ENCODE results near the gene SLC66A3. TPM values are rescaled to one million over a fixed set of nuclear protein-coding genes. Genes with fewer than 3 reads are reported as not detected.

The SLC66A3 gene
- total RNA-seq, 2 donors from 2014 or later = 18.8 to 20.8 TPM

DNA sequence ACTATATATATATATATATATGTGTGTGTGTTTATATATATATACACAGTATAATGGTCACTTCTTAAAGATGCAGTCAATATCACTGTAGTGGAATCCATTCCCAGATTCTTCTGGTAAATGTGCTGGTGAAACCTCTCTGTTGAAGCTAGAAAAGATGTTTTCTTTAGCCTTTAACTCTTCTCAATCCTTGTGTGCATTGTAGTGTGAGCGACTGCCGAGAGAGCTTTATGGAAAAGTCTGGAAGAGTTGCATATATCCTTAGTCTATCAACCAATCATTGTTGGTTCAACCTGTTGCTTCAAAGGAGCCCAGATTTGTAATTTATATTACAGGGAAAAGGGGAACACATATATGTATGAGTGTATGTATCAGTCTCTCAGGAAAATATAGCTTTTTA, 27.7 kb downstream of the SLC66A3 start:
- no peak for DNase-seq
- no peak for ATAC-seq
- Mint-ChIP-seq H3K36me3 (ENCODE audit: low read depth) (peaks cover 9% of the 10 kb centered on the region), H3K4me1 (peaks cover 4% of the 10 kb centered on the region), H3K4me3 (no peak overlapping the region), H3K27me3 (no peaks in the 10 kb centered on the region), H3K27ac (no peak overlapping the region)
- H3K9me3 ChIP-seq (ENCODE audit: control insufficient read depth, low read length, poor library complexity, severe bottlenecking) = no peaks in the 10 kb centered on the region

DNA sequence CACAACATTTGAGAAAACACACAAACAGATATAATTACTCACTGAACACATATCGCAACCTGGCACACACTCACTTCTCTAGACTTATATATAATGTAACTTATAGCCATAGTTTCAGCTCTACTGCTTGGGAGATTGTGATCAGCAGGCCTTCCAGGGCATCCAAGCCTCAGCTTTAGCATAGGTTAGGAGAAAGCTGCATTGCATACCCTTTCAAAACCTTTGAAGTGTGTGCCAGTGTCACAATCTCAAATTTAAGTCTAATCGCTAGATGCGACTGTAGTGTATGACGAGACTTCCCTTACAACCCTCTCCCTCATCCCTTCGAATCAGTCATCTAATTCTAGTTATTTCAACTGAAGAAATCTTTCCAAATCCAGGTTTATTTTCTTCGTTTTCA, 30.9 kb downstream of the SLC66A3 start:
- Mint-ChIP-seq H3K36me3 (ENCODE audit: low read depth) (peaks cover 5% of the 10 kb centered on the region), H3K4me3 (no peak overlapping the region), H3K27ac (no peak overlapping the region), H3K4me1 (peaks cover 4% of the 10 kb centered on the region), H3K27me3 (no peaks in the 10 kb centered on the region)
- H3K9me3 ChIP-seq (ENCODE audit: control insufficient read depth, low read length, poor library complexity, severe bottlenecking) = no peaks in the 10 kb centered on the region
- no peak for ATAC-seq
- DNase-seq = no peak

DNA sequence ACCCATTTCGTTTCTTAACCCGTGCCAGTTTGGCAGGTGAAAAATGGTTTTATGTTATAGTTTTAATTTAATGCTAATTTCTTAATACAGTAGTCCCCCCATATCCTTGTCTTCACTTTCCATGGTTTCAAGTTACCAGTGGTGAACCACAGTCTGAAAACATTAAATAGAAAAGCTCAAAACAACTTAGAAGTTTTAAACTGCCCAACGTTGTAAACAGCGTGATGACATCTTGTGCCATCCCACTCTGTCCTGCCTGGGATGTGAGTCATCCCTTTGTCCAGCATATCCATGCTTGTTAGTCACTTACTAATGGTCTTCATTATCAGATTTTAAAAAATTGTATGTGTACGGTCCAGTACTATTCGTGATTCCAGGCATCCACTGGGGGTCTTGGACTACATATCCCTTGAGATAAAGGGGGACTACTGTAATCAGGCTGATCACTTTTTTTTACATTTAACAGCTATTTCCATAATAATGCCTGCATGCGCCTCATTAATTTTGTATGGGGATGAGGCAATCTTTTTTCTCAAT, 31.9 kb downstream of the SLC66A3 start:
- no peaks in the 10 kb centered on the region for H3K9me3 ChIP-seq (ENCODE audit: control insufficient read depth, low read length, poor library complexity, severe bottlenecking)
- Mint-ChIP-seq H3K36me3 (ENCODE audit: low read depth) (peaks cover 5% of the 10 kb centered on the region), H3K4me1 (peaks cover 4% of the 10 kb centered on the region), H3K27ac (no peak overlapping the region), H3K27me3 (no peaks in the 10 kb centered on the region), H3K4me3 (no peak overlapping the region)
- no peak for ATAC-seq
- no peak for DNase-seq

DNA sequence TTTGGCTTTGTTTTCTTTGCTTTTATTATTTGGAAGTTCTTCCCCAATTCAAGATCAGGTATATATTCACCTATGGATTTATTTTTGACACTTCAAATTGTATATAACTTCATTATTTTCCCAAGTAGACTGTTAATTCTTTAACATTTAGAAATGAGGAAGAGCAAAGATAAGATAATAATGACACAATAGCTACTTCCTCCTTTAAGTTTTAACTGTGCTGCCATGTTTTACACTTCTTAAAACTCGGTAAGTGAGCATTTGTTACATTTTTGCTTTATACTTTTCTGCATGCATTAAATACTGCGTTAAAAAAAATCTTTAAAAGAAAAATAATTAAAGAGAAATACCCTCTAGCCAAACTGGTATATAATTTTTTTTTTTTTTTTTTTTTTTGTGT, 32.5 kb downstream of the SLC66A3 start:
- Mint-ChIP-seq H3K27ac (no peak overlapping the region), H3K4me3 (no peak overlapping the region), H3K4me1 (peaks cover 4% of the 10 kb centered on the region), H3K27me3 (no peaks in the 10 kb centered on the region), H3K36me3 (ENCODE audit: low read depth) (peaks cover 5% of the 10 kb centered on the region)
- no peak for DNase-seq
- no peak for ATAC-seq
- no peaks in the 10 kb centered on the region for H3K9me3 ChIP-seq (ENCODE audit: control insufficient read depth, low read length, poor library complexity, severe bottlenecking)

DNA sequence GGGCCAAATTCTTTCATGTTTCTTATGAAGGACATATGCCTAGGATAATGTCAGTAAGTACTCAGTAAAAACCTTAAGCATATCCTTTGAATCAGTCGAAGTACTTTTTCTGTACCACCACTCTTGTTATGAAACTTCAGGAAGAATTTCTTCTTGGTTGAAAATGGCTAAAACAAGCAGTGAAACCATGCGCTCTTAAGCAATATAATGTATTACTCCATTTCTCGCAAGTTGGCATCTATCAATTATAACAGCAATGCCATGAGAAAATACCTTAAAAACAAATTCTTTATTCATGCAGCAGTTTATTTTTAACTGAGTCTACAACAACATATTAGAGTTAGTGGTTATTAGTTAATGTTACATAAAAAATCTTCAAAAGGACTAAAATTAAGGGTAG, 41.0 kb downstream of the SLC66A3 start:
- ATAC-seq = no peak
- H3K9me3 ChIP-seq (ENCODE audit: control insufficient read depth, low read length, poor library complexity, severe bottlenecking) = no peaks in the 10 kb centered on the region
- DNase-seq = no peak
- Mint-ChIP-seq H3K36me3 (ENCODE audit: low read depth) (peaks cover 13% of the 10 kb centered on the region), H3K4me3 (no peak overlapping the region), H3K4me1 (peaks cover 4% of the 10 kb centered on the region), H3K27me3 (no peaks in the 10 kb centered on the region), H3K27ac (peak overlapping the region; percentile 83)

DNA sequence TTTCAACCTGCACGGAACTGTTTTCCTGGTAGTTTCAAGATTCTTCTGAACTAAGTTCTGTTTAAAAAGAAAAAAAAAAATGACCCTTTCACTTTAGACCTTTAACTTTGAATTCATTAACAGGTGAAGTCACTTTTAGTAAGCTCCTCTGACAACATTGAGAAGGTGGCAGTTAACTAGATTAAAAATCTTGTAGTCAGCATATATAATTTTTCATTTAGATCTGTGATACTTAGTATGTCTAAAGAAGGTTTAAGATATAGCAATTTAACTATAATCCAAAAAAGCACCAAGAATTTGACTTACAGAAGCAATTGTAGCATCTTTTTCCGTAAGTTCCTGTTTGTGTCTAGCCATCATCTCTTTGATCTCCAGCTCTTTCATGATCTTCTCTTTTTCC, 45.4 kb downstream of the SLC66A3 start:
- no peak overlapping the region for H3K4me3 Mint-ChIP-seq
- H3K27ac Mint-ChIP-seq = no peak overlapping the region
- H3K4me1 Mint-ChIP-seq = peaks cover 25% of the 10 kb centered on the region
- no peaks in the 10 kb centered on the region for H3K9me3 ChIP-seq (ENCODE audit: control insufficient read depth, low read length, poor library complexity, severe bottlenecking)
- DNase-seq = no peak
- no peak for ATAC-seq
- peaks cover 9% of the 10 kb centered on the region for H3K36me3 Mint-ChIP-seq (ENCODE audit: low read depth)
- no peaks in the 10 kb centered on the region for H3K27me3 Mint-ChIP-seq

DNA sequence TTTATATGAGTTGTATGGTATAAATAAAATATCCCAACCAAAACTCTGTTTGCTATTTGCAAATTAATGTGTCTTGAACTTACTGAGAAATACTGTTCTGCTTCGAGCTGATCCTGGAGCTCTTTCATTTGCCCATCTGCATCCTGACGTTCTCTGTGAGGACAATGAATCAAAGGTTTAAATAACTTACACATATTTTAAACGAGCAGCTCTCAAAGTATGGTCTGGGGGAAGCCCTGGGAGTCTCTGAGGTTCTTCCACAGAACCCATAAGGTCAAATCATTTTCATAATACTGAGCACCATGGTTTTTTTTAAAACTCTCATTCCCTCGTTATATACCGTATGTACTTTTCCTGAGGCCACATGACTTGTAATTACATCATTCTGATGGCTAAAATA, 46.7 kb downstream of the SLC66A3 start:
- no peak for DNase-seq
- H3K27ac Mint-ChIP-seq = no peak overlapping the region
- no peaks in the 10 kb centered on the region for H3K27me3 Mint-ChIP-seq
- no peak overlapping the region for H3K4me3 Mint-ChIP-seq
- peaks cover 5% of the 10 kb centered on the region for H3K36me3 Mint-ChIP-seq (ENCODE audit: low read depth)
- no peak for ATAC-seq
- H3K4me1 Mint-ChIP-seq = peaks cover 26% of the 10 kb centered on the region
- H3K9me3 ChIP-seq (ENCODE audit: control insufficient read depth, low read length, poor library complexity, severe bottlenecking) = no peaks in the 10 kb centered on the region

DNA sequence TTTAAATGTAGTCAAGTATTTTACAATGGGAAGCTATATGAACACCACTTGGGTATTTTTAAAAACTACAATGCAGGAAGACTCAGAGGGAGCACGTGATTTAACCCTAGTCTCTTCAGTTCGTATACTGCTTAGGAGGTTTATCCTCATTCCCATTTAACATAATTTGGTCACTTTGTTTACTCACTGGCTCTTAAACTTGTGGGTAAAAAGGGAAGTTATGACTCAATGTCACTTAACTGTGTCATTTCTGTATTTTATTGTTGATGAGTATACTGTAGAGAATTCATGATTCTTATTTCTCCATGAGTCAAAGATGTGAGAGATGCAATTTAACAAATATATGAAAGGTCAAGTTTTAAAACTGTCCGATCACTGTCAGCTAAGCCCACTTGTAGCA, 48.2 kb downstream of the SLC66A3 start:
- Mint-ChIP-seq H3K4me3 (no peak overlapping the region), H3K27ac (no peak overlapping the region), H3K36me3 (ENCODE audit: low read depth) (peaks cover 5% of the 10 kb centered on the region), H3K27me3 (no peaks in the 10 kb centered on the region), H3K4me1 (peaks cover 26% of the 10 kb centered on the region)
- no peaks in the 10 kb centered on the region for H3K9me3 ChIP-seq (ENCODE audit: control insufficient read depth, low read length, poor library complexity, severe bottlenecking)
- DNase-seq (no peak), ATAC-seq (peak; percentile 20)

DNA sequence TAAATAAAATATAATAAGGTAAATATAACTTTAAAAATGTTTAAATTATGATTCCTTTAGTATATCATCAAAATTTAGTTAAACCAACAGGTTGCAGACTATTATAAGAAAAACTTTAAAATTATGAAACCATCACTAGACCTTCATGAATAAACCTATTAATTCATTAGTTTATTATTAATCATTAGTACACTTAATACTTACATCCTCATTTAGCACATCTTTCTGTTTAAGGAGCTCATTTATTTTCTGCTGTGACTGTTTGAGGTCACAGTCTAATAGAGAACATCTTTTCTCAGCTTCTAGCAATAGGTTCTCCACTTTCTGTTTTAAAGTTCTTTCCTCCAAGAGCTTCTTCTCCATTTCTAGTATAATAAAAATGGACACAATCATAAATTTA, 52.8 kb downstream of the SLC66A3 start:
- Mint-ChIP-seq H3K4me3 (no peak overlapping the region), H3K36me3 (ENCODE audit: low read depth) (peaks cover 11% of the 10 kb centered on the region), H3K27me3 (no peaks in the 10 kb centered on the region), H3K4me1 (peaks cover 24% of the 10 kb centered on the region), H3K27ac (peak overlapping the region; percentile 70)
- DNase-seq = no peak
- no peaks in the 10 kb centered on the region for H3K9me3 ChIP-seq (ENCODE audit: control insufficient read depth, low read length, poor library complexity, severe bottlenecking)
- no peak for ATAC-seq

DNA sequence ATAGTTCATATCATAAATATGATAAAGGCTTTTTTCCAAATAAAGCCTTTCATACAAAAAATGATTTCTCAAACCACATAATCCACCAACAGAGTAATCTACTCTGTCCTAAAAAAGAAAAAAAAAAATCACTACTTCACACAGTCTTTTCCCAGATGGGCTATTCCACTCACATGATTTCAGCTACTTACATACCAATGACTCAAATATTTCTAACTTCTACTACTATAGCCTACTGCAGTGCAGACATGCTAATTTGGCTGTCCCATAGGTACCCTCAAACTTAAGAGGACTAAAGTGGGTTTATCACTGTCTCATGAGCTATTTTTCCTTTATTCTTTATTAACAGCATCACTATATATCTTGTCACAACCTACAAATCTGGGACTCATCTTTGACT, 57.4 kb downstream of the SLC66A3 start:
- no peaks in the 10 kb centered on the region for H3K4me1 Mint-ChIP-seq
- H3K9me3 ChIP-seq (ENCODE audit: control insufficient read depth, low read length, poor library complexity, severe bottlenecking) = no peaks in the 10 kb centered on the region
- no peak overlapping the region for H3K4me3 Mint-ChIP-seq
- H3K27ac Mint-ChIP-seq = no peak overlapping the region
- ATAC-seq = no peak
- H3K27me3 Mint-ChIP-seq = no peaks in the 10 kb centered on the region
- no peak for DNase-seq
- peaks cover 17% of the 10 kb centered on the region for H3K36me3 Mint-ChIP-seq (ENCODE audit: low read depth)

DNA sequence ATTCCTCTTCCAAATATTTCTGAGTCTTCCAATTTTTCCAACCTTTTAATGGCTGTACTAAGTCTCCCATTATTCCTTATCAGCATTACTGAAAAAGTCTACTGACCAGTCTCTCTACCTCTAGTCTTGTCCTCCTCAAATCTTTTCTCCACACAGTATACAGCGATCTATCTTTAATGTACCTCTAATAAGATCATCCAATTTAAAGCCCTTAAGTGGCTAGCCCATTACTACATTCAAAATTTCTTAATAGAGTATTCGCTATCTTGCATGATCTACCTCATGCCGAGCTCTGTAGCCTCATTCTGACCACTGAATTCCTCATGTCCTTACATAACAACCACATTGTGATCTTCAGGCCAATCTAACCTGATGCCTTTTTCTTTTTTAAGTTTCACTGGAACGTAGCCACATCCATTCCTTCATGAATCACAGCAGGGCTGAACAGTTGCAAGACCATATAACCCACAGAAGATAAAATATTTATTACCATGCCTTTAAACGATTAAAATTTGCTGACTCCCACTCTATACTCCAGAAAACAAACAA, 57.9 kb downstream of the SLC66A3 start:
- DNase-seq (no peak), ATAC-seq (no peak)
- H3K4me3 Mint-ChIP-seq = no peak overlapping the region
- H3K27me3 Mint-ChIP-seq = no peaks in the 10 kb centered on the region
- H3K36me3 Mint-ChIP-seq (ENCODE audit: low read depth) = peaks cover 17% of the 10 kb centered on the region
- H3K4me1 Mint-ChIP-seq = no peaks in the 10 kb centered on the region
- no peak overlapping the region for H3K27ac Mint-ChIP-seq
- no peaks in the 10 kb centered on the region for H3K9me3 ChIP-seq (ENCODE audit: control insufficient read depth, low read length, poor library complexity, severe bottlenecking)

DNA sequence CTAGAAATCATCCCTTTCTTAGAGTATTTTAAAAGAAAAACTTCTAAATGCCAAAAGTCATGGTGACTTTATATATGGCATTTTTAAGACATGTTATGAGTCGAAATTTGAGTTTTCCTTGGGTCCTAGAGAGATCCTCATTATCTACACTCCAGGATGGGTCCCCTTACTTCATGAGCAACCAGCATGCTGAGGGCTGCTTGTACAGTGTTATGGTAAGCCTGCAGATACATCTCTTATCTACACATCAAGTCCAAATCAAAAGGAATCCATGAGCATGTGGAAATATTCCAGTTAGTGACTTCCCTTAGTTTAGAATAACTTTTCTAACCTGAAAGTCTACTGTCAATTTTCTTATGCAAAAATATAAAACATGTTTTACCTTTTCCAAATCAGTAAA, 58.7 kb downstream of the SLC66A3 start:
- no peaks in the 10 kb centered on the region for H3K9me3 ChIP-seq (ENCODE audit: control insufficient read depth, low read length, poor library complexity, severe bottlenecking)
- Mint-ChIP-seq H3K36me3 (ENCODE audit: low read depth) (peaks cover 17% of the 10 kb centered on the region), H3K4me1 (no peaks in the 10 kb centered on the region), H3K27ac (no peak overlapping the region), H3K27me3 (no peaks in the 10 kb centered on the region), H3K4me3 (no peak overlapping the region)
- DNase-seq (no peak), ATAC-seq (no peak)

DNA sequence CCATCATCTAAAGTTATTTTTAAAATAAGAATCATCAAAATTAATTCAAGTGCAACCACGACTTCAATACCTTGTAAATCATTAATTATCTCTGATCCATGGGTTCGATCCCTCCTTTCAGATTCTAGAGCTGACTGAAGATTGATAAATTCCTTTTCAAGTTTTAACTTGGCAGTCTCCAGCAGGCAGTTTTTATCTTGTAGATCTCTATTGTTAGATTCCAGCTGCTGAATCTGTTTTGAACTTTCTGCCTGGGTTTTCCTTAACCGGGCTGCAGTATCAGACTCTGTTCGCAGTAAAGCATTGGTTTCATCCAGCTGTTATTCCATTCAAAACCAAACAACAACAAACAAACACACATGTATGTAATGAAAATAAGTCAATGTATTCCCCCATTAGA, 59.5 kb downstream of the SLC66A3 start:
- Mint-ChIP-seq H3K36me3 (ENCODE audit: low read depth) (peaks cover 17% of the 10 kb centered on the region), H3K27me3 (no peaks in the 10 kb centered on the region), H3K4me1 (no peaks in the 10 kb centered on the region), H3K27ac (no peak overlapping the region), H3K4me3 (no peak overlapping the region)
- DNase-seq (no peak), ATAC-seq (no peak)
- H3K9me3 ChIP-seq (ENCODE audit: control insufficient read depth, low read length, poor library complexity, severe bottlenecking) = no peaks in the 10 kb centered on the region

DNA sequence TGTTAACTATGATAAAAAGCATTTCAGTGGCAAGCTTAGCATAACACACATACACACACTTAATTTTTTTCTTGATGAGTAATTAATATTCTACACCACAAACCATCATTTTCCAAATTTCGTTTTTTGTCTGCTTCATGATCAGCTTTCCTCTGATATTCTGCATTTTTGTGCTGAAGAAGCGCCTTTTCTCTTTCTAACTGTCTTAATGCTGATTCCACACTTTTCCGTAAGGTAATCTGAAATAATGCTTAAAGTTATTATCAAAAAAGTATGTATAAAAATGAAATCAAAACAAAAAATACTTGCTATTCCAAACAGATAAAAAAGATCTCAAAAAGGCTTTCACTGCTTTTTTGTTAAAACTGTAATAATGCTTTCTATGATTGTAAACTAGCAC, 60.1 kb downstream of the SLC66A3 start:
- Mint-ChIP-seq H3K27me3 (no peaks in the 10 kb centered on the region), H3K4me1 (peaks cover under 1% of the 10 kb centered on the region), H3K4me3 (no peak overlapping the region), H3K36me3 (ENCODE audit: low read depth) (peaks cover 18% of the 10 kb centered on the region), H3K27ac (no peak overlapping the region)
- DNase-seq = no peak
- no peak for ATAC-seq
- H3K9me3 ChIP-seq (ENCODE audit: control insufficient read depth, low read length, poor library complexity, severe bottlenecking) = no peaks in the 10 kb centered on the region

Data from T-helper 17 cell (primary cell).